Mesendoderm (in vitro differentiated cells): ENCODE results near the gene SYF2.
"Not testable (repeated sequence)": the region's sequence is repeated elsewhere in the genome, so short reads cannot be mapped to it uniquely, and the experiment has no call there.

Experiments
- DNase-seq: peaks from one replicate; pipeline ENCODE4 v3.0.0; 2013
- H2AK5ac ChIP-seq: 2 replicates; pipeline ENCODE4 v1.6.1; 2013; ENCODE audit warnings: low read length, inconsistent platforms
- H2BK120ac ChIP-seq: 2 replicates; pipeline ENCODE4 v1.6.1; 2013; ENCODE audit warnings: low read depth, mild to moderate bottlenecking, low read length, moderate library complexity, mixed read lengths
- H2BK15ac ChIP-seq: replicated peaks from 2 replicates; pipeline ENCODE4 v1.6.1; 2013; ENCODE audit warnings: low read depth, mild to moderate bottlenecking, moderate library complexity
- H2BK5ac ChIP-seq: 2 replicates; pipeline ENCODE4 v1.6.1; 2013; ENCODE audit warnings: low read length, inconsistent platforms
- H3K18ac ChIP-seq: 2 replicates; pipeline ENCODE4 v1.6.1; 2013; ENCODE audit warnings: mild to moderate bottlenecking, low read length, mixed read lengths
- H3K23ac ChIP-seq: one replicate; pipeline ENCODE4 v1.6.1; 2013; ENCODE audit warnings: low read length
- H3K27ac ChIP-seq: 2 replicates; pipeline ENCODE4 v1.5.1; 2013; ENCODE audit warnings: low read depth, mild to moderate bottlenecking, inconsistent platforms, low read length, moderate library complexity
- H3K27me3 ChIP-seq: 2 replicates; pipeline ENCODE4 v1.6.1; 2013; ENCODE audit warnings: low read length, control low read depth, mild to moderate bottlenecking, inconsistent platforms; ENCODE audit not compliant: insufficient read depth, poor library complexity
- H3K36me3 ChIP-seq: 2 replicates; pipeline ENCODE4 v1.6.1; 2013; ENCODE audit warnings: low read length, inconsistent platforms; ENCODE audit not compliant: control insufficient read depth, insufficient read depth
- H3K4ac ChIP-seq: one replicate; pipeline ENCODE4 v1.6.1; 2013; ENCODE audit warnings: low read depth, mild to moderate bottlenecking, low read length, moderate library complexity
- H3K4me1 ChIP-seq: 2 replicates; pipeline ENCODE4 v1.6.1; 2013; ENCODE audit warnings: low read depth, low read length, inconsistent platforms; ENCODE audit not compliant: control insufficient read depth
- H3K4me2 ChIP-seq: 2 replicates; pipeline ENCODE4 v1.6.1; 2013; ENCODE audit warnings: low read length
- H3K4me3 ChIP-seq: 2 replicates; pipeline ENCODE4 v1.5.1; 2013; ENCODE audit warnings: mild to moderate bottlenecking, low read length
- H3K56ac ChIP-seq: one replicate; pipeline ENCODE4 v1.6.1; 2013; ENCODE audit warnings: low read length
- H3K79me1 ChIP-seq: 2 replicates; pipeline ENCODE4 v1.6.1; 2013; ENCODE audit warnings: low read length, inconsistent platforms
- H3K79me2 ChIP-seq: 2 replicates; pipeline ENCODE4 v1.6.1; 2013; ENCODE audit warnings: mild to moderate bottlenecking, low read length; ENCODE audit not compliant: control insufficient read depth, insufficient read depth
- H3K9ac ChIP-seq: 2 replicates; pipeline ENCODE4 v1.6.1; 2013; ENCODE audit warnings: low read length, inconsistent platforms
- H4K5ac ChIP-seq: one replicate; pipeline ENCODE4 v1.6.1; 2013; ENCODE audit warnings: low read length
- H4K8ac ChIP-seq: one replicate; pipeline ENCODE4 v1.6.1; 2013; ENCODE audit warnings: low read depth, mild to moderate bottlenecking, control low read depth, low read length, moderate library complexity
- WGBS: extraction: QIAGEN DNeasy Blood & Tissue Kit; methylation state at CpG from one replicate; pipeline ENCODE4 v1.1.7; 2013; ENCODE audit warnings: low lambda C conversion rate, missing lambda C conversion rate; ENCODE audit not compliant: insufficient coverage; ENCODE audit errors: extremely low coverage; 5-methylcytosine and 5-hydroxymethylcytosine counted together

Gene SYF2

GRCh38 chr1:25190260-25190659 is 42.0 kb downstream of the SYF2 start:
- Histone ChIP-seq H3K56ac (no peak overlapping the region), H3K79me1 (no peaks in the 10 kb centered on the region), H3K36me3 (no peaks in the 10 kb centered on the region), H3K23ac (no peak overlapping the region), H4K8ac (no peak overlapping the region), H4K5ac (no peak overlapping the region), H2BK5ac (no peak overlapping the region), H3K4me2 (no peak overlapping the region), H3K4me1 (no peaks in the 10 kb centered on the region), H2AK5ac (no peak overlapping the region), H2BK15ac (no peak overlapping the region), H3K4me3 (no peak overlapping the region), H3K4ac (no peak overlapping the region), H3K27me3 (no peaks in the 10 kb centered on the region), H3K79me2 (no peaks in the 10 kb centered on the region), H3K27ac (no peak overlapping the region), H3K18ac (no peak overlapping the region), H2BK120ac (no peak overlapping the region), H3K9ac (no peak overlapping the region)
- WGBS: no CpG with 5 or more reads among the region's 2 CpGs
- no peak for DNase-seq

- not testable (repeated sequence) for H3K79me2 ChIP-seq, H2BK5ac ChIP-seq, H2BK15ac ChIP-seq, H3K79me1 ChIP-seq, H3K4me3 ChIP-seq, H4K8ac ChIP-seq, H3K4me2 ChIP-seq, H3K4me1 ChIP-seq, H4K5ac ChIP-seq, H3K23ac ChIP-seq, H3K27me3 ChIP-seq, H3K27ac ChIP-seq, H3K56ac ChIP-seq, H2BK120ac ChIP-seq, H3K9ac ChIP-seq, H3K18ac ChIP-seq, H3K4ac ChIP-seq, H2AK5ac ChIP-seq, H3K36me3 ChIP-seq, DNase-seq
- WGBS: no CpG with 5 or more reads among the region's 3 CpGs
These were observed 44.4 kb downstream of the SYF2 start for GRCh38 chr1:25187904-25188303.

- H3K23ac ChIP-seq: no peak overlapping the region
- H2BK120ac ChIP-seq: no peak overlapping the region
- H4K5ac ChIP-seq: no peak overlapping the region
- no CpG with 5 or more reads among the region's 5 CpGs for WGBS
- H3K56ac ChIP-seq: no peak overlapping the region
- H3K4me1 ChIP-seq: no peaks in the 10 kb centered on the region
- no peak overlapping the region for H3K9ac ChIP-seq
- no peaks in the 10 kb centered on the region for H3K36me3 ChIP-seq
- no peak overlapping the region for H2BK5ac ChIP-seq
- no peaks in the 10 kb centered on the region for H3K79me1 ChIP-seq
- no peak overlapping the region for H3K4ac ChIP-seq
- no peak for DNase-seq
- H4K8ac ChIP-seq: no peak overlapping the region
- H3K4me3 ChIP-seq: no peak overlapping the region
- no peak overlapping the region for H2AK5ac ChIP-seq
- H3K79me2 ChIP-seq: no peaks in the 10 kb centered on the region
- no peak overlapping the region for H2BK15ac ChIP-seq
- H3K27me3 ChIP-seq: no peaks in the 10 kb centered on the region
- no peak overlapping the region for H3K27ac ChIP-seq
- H3K4me2 ChIP-seq: no peak overlapping the region
- no peak overlapping the region for H3K18ac ChIP-seq
These were observed 45.2 kb downstream of the SYF2 start for GRCh38 chr1:25187077-25187476.

- Histone ChIP-seq H3K23ac (no peak overlapping the region), H2BK15ac (no peak overlapping the region), H2BK5ac (no peak overlapping the region), H3K4me2 (no peak overlapping the region), H4K8ac (no peak overlapping the region), H4K5ac (no peak overlapping the region), H3K36me3 (no peaks in the 10 kb centered on the region), H3K56ac (no peak overlapping the region), H3K4ac (no peak overlapping the region), H3K4me3 (no peak overlapping the region), H3K4me1 (no peaks in the 10 kb centered on the region), H3K27ac (no peak overlapping the region), H2BK120ac (no peak overlapping the region), H3K18ac (no peak overlapping the region), H3K9ac (no peak overlapping the region), H3K79me1 (no peaks in the 10 kb centered on the region), H3K27me3 (no peaks in the 10 kb centered on the region), H3K79me2 (no peaks in the 10 kb centered on the region), H2AK5ac (no peak overlapping the region)
- no peak for DNase-seq
- WGBS: no CpG with 5 or more reads among the region's 14 CpGs
These were observed 45.9 kb downstream of the SYF2 start for GRCh38 chr1:25186161-25187007.

- no peak overlapping the region for H3K18ac ChIP-seq
- H2BK15ac ChIP-seq: no peak overlapping the region
- no peak overlapping the region for H2BK120ac ChIP-seq
- H4K5ac ChIP-seq: no peak overlapping the region
- H3K4ac ChIP-seq: no peak overlapping the region
- H3K27ac ChIP-seq: no peak overlapping the region
- no peak overlapping the region for H4K8ac ChIP-seq
- H3K4me3 ChIP-seq: no peak overlapping the region
- H3K4me2 ChIP-seq: no peak overlapping the region
- H3K9ac ChIP-seq: no peak overlapping the region
- no peak overlapping the region for H2BK5ac ChIP-seq
- no peaks in the 10 kb centered on the region for H3K79me1 ChIP-seq
- H3K36me3 ChIP-seq: no peaks in the 10 kb centered on the region
- H3K56ac ChIP-seq: no peak overlapping the region
- DNase-seq: no peak
- no peaks in the 10 kb centered on the region for H3K4me1 ChIP-seq
- no peaks in the 10 kb centered on the region for H3K79me2 ChIP-seq
- no peak overlapping the region for H3K23ac ChIP-seq
- WGBS: no CpG with 5 or more reads among the region's 10 CpGs
- H3K27me3 ChIP-seq: no peaks in the 10 kb centered on the region
- no peak overlapping the region for H2AK5ac ChIP-seq
These were observed 46.7 kb downstream of the SYF2 start for GRCh38 chr1:25185409-25186160.
